ENCODE measurements around the gene HIF1A.

DNA sequence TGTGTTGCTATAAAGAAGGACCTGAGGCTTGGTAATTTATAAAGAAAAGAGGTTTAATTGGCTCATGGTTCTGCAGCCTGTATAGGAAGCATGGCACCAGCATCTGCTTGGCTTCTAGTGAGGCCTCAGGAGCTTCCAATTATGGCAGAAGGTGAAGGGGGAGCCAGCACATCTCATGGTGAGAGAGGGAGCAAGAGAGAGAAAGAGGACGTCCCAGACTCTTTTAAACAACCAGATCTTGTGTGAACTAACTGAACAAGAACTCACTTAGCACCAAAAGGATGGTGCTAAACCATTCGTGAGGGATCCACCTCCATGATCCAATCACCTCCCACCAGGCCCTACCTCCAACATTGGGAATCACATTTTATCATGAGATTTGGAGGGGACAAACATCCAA lies 60.8 kb downstream of the HIF1A start:
- TF ChIP-seq, protein P1, sequence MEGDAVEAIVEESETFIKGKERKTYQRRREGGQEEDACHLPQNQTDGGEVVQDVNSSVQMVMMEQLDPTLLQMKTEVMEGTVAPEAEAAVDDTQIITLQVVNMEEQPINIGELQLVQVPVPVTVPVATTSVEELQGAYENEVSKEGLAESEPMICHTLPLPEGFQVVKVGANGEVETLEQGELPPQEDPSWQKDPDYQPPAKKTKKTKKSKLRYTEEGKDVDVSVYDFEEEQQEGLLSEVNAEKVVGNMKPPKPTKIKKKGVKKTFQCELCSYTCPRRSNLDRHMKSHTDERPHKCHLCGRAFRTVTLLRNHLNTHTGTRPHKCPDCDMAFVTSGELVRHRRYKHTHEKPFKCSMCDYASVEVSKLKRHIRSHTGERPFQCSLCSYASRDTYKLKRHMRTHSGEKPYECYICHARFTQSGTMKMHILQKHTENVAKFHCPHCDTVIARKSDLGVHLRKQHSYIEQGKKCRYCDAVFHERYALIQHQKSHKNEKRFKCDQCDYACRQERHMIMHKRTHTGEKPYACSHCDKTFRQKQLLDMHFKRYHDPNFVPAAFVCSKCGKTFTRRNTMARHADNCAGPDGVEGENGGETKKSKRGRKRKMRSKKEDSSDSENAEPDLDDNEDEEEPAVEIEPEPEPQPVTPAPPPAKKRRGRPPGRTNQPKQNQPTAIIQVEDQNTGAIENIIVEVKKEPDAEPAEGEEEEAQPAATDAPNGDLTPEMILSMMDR (IDR thresholded peaks at IDR 0.05), result no peak
- no peak for TF ChIP-seq POLR2A (IDR thresholded peaks at IDR 0.05)

All from Peyer's patch (tissue), 4 donors.